Adipocyte (in vitro differentiated cells): ENCODE data around the gene CD164L2.
A peak's percentile ranks its signal among the peaks of the same experiment; 100 is the strongest.

Experiments used
- DNase-seq: peaks from one replicate; pipeline ENCODE4 v3.0.0-alpha.2; 2015; ENCODE audit warnings: low read depth
- H3K27me3 ChIP-seq: replicated peaks from 2 replicates; pipeline ENCODE4 v1.7.0; 2013; ENCODE audit warnings: mild to moderate bottlenecking, low read length, moderate library complexity; ENCODE audit not compliant: control insufficient read depth, insufficient read depth
- H3K36me3 ChIP-seq: 2 replicates; pipeline ENCODE4 v1.7.0; 2013; ENCODE audit warnings: low read length, mild to moderate bottlenecking, moderate library complexity; ENCODE audit not compliant: control insufficient read depth, insufficient read depth, severe bottlenecking
- H3K4me1 ChIP-seq: 2 replicates; pipeline ENCODE4 v1.7.0; 2013; ENCODE audit warnings: mild to moderate bottlenecking, low read length, moderate library complexity; ENCODE audit not compliant: control insufficient read depth, insufficient read depth
- H3K4me3 ChIP-seq: 2 replicates; pipeline ENCODE4 v1.7.0; 2013; ENCODE audit warnings: mild to moderate bottlenecking, low read length, moderate library complexity
- H3K9ac ChIP-seq: 2 replicates; pipeline ENCODE4 v1.7.0; 2013; ENCODE audit warnings: mild to moderate bottlenecking, low read length, moderate library complexity
- H3K9me3 ChIP-seq: 2 replicates; pipeline ENCODE4 v1.7.0; 2013; ENCODE audit warnings: mild to moderate bottlenecking, low read length, moderate library complexity; ENCODE audit not compliant: control insufficient read depth

The CD164L2 gene

DNA sequence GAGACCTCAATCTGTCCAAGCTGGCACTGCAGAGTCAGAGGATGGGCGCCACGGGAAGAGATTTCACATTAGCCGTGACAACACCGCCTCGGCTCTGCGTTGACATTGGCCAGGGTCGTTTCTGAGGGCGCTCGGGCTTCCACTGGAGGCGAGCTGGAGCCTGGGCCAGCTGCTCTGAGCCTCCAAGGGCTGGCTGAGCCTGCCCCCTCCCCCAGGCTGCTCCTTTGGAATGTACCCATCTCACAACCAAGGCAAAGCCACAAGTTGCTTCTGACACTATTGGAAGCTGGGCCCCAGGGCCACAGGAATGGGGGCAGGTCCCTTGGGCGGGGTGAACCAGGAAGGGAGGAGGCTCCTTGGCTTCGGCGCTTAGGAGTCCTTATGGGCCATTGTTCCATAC lies 21.9 kb upstream of the CD164L2 start:
- Histone ChIP-seq H3K4me1 (peaks cover 62% of the 10 kb centered on the region), H3K9me3 (no peaks in the 10 kb centered on the region), H3K9ac (peak overlapping the region; percentile 76), H3K27me3 (no peaks in the 10 kb centered on the region), H3K36me3 (peaks cover 30% of the 10 kb centered on the region), H3K4me3 (no peak overlapping the region)
- DNase-seq: no peak

DNA sequence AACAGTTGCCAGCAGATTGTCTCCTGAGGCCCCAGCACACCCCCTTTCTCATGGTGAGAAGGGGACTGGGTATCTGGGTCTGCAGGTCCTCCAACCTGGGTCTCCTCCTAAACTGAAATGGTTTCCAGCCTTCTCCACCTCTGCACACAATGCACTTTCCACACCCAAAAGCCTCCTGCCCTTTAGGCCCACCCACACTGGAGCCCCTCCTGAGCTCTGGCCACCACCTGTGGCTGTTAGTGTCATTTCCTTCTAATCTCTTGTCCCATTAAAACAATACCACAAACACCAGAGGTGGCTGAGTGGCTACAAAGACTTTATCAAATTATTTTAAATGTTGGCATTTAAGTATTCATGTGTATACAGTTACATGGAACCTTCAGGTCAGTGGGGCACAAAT lies 20.8 kb upstream of the CD164L2 start:
- H3K4me1 ChIP-seq: peaks cover 73% of the 10 kb centered on the region
- H3K27me3 ChIP-seq: no peaks in the 10 kb centered on the region

DNA sequence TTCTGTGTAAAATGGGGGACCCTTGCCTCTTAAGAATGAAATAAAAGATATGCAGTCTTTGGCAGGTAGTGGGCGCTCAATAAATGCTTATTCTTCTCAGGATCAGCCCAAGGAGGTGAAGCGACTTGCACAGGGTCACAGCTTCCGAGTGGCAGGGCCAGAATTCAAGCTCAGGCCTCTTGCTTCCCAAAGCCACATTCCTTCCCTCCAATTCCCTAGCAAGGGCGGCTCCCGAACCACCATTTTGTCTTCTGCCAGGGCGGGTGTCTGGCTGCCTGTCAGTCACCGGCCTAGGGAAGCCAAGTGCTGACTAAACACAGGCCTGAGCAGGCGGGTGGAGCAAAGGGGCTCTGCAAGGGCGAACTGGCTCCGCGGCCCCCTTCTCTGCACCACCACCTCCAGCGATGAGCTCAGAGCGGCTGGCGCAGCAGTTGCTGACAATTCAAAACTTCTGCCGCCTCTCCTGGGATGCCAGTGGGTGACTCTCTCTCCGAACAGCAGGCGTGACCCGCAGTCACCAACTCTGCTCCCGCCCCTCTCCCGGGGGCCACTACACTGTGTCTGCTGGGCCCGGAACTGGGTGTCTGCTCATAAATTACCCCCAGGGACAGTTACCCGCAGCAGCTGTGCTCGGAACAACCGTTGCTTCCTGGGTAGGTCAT lies 20.1 kb upstream of the CD164L2 start:
- peak; percentile 42 for DNase-seq
- Histone ChIP-seq H3K27me3 (no peaks in the 10 kb centered on the region), H3K4me1 (peaks cover 73% of the 10 kb centered on the region), H3K4me3 (peak overlapping the region; percentile 40), H3K9ac (peak overlapping the region; percentile 76), H3K36me3 (peaks cover 15% of the 10 kb centered on the region), H3K9me3 (no peaks in the 10 kb centered on the region)

More for the DNA sequence above, 20.8 kb upstream of the CD164L2 start:
- Histone ChIP-seq H3K4me3 (peak overlapping the region; percentile 40), H3K36me3 (peaks cover 22% of the 10 kb centered on the region), H3K9me3 (no peaks in the 10 kb centered on the region), H3K9ac (peak overlapping the region; percentile 76)
- DNase-seq: no peak

DNA sequence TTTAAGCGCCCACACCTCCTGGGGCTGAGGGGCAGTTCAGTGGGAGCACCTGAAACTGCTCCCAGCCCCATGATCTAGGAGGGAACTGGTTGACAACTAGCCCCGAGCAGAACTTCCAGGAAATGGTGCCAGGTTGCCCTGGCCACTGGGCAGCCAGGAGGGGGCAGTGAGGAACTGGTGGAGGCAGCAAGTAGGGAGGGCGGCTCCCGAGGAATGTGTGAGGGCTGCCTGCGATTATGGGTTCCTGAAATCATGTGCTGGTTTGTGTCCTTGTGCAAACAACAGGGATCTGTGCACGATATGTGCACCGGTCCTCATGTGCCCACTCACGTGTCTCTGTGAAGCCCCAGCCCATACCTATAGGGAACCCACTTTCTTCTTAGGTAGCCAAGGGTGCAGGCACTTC lies 19.2 kb upstream of the CD164L2 start:
- DNase-seq: peak; percentile 72
- H3K9ac ChIP-seq: peak overlapping the region; percentile 76
- no peak overlapping the region for H3K4me3 ChIP-seq
- no peaks in the 10 kb centered on the region for H3K9me3 ChIP-seq
- no peaks in the 10 kb centered on the region for H3K27me3 ChIP-seq
- H3K36me3 ChIP-seq: peaks cover 6% of the 10 kb centered on the region
- peaks cover 73% of the 10 kb centered on the region for H3K4me1 ChIP-seq

DNA sequence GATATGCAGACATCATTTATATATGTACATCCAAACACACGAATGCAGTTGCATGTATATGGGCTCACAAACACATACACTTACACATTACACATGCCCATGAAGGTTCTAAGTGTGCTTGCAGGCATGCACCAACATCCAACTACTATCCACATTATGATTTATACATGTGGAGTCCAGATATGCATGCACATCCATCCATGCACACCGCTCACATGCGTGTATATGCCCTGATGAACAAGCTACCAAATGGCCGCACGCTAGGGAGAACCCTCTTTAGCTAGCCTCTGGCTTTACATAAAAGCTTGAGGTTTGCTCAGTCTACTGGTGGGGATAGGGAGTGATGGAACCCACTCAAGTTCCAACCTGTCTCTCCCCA lies 17.8 kb upstream of the CD164L2 start:
- peaks cover 68% of the 10 kb centered on the region for H3K4me1 ChIP-seq
- no peak overlapping the region for H3K9ac ChIP-seq
- no peaks in the 10 kb centered on the region for H3K36me3 ChIP-seq
- no peaks in the 10 kb centered on the region for H3K9me3 ChIP-seq
- no peak overlapping the region for H3K4me3 ChIP-seq
- H3K27me3 ChIP-seq: no peaks in the 10 kb centered on the region
- no peak for DNase-seq

DNA sequence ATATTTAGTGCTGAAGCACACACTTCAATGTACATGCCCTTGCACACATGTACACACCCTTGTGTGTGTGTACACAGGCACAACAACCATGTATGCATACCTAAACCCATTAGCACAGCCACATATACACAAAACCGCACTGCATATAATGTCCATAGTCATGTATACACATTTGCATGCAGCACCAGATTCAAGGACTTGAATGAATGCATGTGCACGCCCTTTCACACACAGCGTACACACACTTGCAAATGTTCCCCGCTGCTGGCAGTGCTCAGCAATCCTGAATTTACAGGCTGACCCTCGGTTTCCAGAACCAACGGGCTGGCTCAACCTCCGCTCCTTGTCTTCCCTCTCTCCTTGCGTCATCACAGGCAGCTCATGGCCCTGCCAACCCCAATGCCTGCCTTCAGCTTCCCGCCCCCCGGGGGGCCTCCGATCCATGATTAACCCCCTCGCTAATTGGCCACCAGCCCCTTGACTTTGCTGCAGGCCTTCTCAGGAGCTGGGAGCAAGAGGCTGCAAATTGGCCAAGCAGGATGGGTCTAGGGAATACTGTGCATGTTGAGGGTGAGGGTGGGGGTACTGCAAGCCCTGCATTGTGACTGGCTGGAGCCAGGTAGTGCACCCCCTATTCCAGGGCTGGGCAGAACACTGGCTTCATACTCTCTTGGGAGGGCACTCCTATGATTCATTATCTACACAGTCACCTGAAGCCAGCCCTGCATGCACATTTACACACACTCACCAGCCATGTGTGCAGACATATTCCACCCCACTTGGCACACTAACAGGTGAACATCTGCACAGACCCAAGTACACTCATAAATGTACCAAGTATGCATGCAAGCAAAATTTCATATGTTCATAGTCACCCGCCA lies 17.2 kb upstream of the CD164L2 start:
- no peak for DNase-seq
- Histone ChIP-seq H3K27me3 (no peaks in the 10 kb centered on the region), H3K9ac (no peak overlapping the region), H3K4me1 (peaks cover 63% of the 10 kb centered on the region), H3K4me3 (no peak overlapping the region), H3K9me3 (no peaks in the 10 kb centered on the region), H3K36me3 (no peaks in the 10 kb centered on the region)

DNA sequence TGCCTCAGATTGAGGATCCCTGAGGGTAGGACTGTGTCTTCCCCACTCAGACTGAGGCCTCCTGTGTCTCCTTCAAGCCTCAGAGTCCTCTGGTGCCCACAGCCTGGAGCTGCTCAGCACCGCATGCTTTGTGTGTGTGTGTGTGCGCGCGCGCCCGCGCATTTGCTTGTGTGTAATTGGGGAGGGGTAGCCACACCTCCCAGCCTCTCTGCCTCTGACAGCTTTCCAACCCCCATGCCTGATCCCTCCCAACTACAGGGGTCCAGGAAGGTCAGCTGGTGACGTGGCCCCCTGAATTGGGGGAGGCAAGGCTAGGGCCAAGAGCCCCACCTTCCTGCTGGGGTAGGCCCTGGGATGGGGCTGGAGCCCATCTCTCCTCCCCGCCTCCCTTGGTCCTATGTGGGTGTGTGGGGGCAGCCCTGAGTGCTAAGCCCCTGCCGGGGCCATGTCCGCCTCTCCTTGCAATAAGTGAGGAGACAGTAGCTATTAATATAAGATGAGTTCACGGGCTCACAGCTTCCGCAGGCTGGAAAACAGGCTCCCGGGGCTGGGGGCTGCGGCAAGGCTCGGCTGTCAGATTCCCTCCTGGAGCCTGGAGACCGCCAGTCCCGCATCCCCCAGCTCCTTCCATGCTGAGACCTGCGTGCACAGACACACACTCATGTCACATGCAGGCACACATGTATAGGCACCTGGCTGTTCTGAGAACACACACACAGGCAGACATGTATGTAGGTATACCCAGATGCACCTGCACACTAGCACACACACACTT lies 16.3 kb upstream of the CD164L2 start:
- Histone ChIP-seq H3K4me3 (no peak overlapping the region), H3K9me3 (no peaks in the 10 kb centered on the region), H3K36me3 (no peaks in the 10 kb centered on the region), H3K27me3 (no peaks in the 10 kb centered on the region), H3K9ac (peak overlapping the region; percentile 68), H3K4me1 (peaks cover 57% of the 10 kb centered on the region)
- no peak for DNase-seq

DNA sequence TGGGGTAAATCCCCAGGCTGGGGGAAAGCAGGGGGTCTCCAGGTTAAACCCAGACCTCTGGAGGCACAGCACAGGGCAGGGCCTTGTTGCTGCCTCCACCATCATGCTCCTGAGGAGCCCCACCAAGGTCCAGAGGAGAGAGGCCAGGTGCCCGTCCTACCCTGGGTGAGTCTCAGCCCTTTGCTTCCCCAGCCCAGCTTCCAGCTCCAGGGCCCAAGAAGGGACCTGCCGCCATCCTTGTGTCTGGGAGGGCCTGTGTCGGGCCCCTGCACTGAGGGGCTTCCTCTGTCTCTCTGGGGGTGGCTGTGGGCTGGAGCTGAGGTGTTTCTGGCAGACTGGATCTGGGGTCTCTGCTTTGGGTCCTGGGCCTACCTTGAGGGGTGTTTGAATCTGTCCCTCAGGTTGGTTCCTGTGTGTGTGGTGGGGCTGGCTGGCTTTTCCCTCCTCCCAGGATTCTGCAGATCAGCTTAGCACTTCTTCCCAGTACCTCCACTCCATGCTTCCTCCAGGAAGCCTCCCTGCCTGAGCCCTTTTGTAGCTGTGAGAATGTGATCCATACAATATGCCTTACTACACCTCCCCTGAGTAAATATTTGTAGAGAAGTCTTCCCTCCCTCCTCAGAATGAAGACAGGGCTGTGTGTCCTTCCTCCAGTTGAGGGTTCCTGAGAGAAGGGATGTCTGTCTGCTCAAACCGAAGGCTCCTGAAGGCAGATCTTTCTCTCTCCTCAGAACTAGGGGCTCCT lies 15.4 kb upstream of the CD164L2 start:
- Histone ChIP-seq H3K27me3 (no peaks in the 10 kb centered on the region), H3K36me3 (no peaks in the 10 kb centered on the region), H3K9me3 (no peaks in the 10 kb centered on the region), H3K4me1 (peaks cover 49% of the 10 kb centered on the region), H3K9ac (peak overlapping the region; percentile 68), H3K4me3 (no peak overlapping the region)
- no peak for DNase-seq

DNA sequence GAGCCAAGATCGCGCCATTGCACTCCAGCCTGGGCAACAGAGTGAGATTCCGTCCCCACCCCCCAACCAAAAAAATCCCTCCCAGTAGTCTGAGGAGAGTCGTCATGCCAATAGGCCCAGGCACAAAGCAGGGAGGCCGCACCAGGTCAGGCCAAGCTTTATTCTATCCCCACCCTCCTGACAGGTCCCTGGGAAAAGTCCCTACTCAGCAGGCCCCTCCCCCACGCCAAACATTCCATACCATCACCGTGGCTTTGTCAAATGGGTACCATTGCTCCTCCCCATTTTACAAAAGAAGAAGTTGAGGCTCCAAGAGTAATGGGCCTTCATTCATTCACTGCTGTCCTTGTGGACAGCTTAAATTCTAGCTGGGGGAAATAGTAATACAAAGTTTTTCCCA lies 14.6 kb upstream of the CD164L2 start:
- no peak overlapping the region for H3K9ac ChIP-seq
- no peaks in the 10 kb centered on the region for H3K9me3 ChIP-seq
- H3K27me3 ChIP-seq: no peaks in the 10 kb centered on the region
- no peak for DNase-seq
- H3K4me3 ChIP-seq: no peak overlapping the region
- no peaks in the 10 kb centered on the region for H3K36me3 ChIP-seq
- H3K4me1 ChIP-seq: peaks cover 43% of the 10 kb centered on the region

DNA sequence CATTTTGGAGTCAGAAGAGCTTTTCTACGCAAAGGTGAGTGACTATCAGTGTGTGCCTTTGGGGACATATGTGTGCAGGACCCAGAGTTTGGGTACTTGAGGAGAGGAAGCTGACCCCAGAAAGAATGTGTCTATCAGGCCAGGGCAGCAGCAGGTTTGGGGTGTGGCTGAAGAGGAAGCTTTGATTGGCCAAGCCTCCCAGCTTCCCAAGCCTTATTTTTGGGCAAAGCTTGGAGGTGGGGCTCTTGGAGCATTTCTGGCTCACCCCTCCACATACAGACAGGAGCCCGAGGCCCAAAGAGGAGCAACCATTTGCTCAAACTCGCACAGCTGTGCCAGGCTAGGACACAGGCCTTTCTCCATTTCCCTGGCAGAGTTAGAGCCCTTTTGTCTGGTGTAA lies 14.0 kb upstream of the CD164L2 start:
- H3K27me3 ChIP-seq: no peaks in the 10 kb centered on the region
- no peak for DNase-seq
- H3K4me1 ChIP-seq: peaks cover 40% of the 10 kb centered on the region
- no peak overlapping the region for H3K4me3 ChIP-seq
- no peaks in the 10 kb centered on the region for H3K36me3 ChIP-seq
- H3K9me3 ChIP-seq: no peaks in the 10 kb centered on the region
- no peak overlapping the region for H3K9ac ChIP-seq
